HG03520 (cell line): ENCODE measurements around the gene MARCHF9.
A peak's percentile ranks its signal among the peaks of the same experiment; 100 is the strongest.

Experiments used
- ATAC-seq: cut with Tn5 transposase; IDR thresholded peaks from one replicate; pipeline ENCODE4 v1.9.1; 2021; ENCODE audit warnings: mild to moderate bottlenecking, moderate library complexity; ENCODE audit not compliant: unreplicated experiment

Gene MARCHF9

GRCh38 chr12:57753756-57754337 lies 1.1 kb upstream of the MARCHF9 start:
- ATAC-seq: no peak

GRCh38 chr12:57755194-57755453 lies 221 bp downstream of the MARCHF9 start:
- no peak for ATAC-seq

- no peak for ATAC-seq
Observed at GRCh38 chr12:57755454-57756372, 810 bp downstream of the MARCHF9 start.

GRCh38 chr12:57756406-57757341 lies 1.8 kb downstream of the MARCHF9 start:
- peak; percentile 22 for ATAC-seq

- no peak for ATAC-seq
Observed at GRCh38 chr12:57757771-57758170, 2.9 kb downstream of the MARCHF9 start.

GRCh38 chr12:57758552-57759359 lies 3.9 kb downstream of the MARCHF9 start:
- no peak for ATAC-seq

GRCh38 chr12:57759360-57759980 lies 4.6 kb downstream of the MARCHF9 start:
- no peak for ATAC-seq

- ATAC-seq: no peak
Observed at GRCh38 chr12:57760347-57760982, 5.6 kb downstream of the MARCHF9 start.

- no peak for ATAC-seq
Observed at GRCh38 chr12:57761391-57761998, 6.6 kb downstream of the MARCHF9 start.

GRCh38 chr12:57762463-57762862 lies 7.6 kb downstream of the MARCHF9 start:
- ATAC-seq: no peak

- ATAC-seq: no peak
Observed at GRCh38 chr12:57763881-57764661, 9.2 kb downstream of the MARCHF9 start.

GRCh38 chr12:57764662-57765002 lies 9.7 kb downstream of the MARCHF9 start:
- ATAC-seq: no peak

GRCh38 chr12:57765003-57765697 lies 10.2 kb downstream of the MARCHF9 start:
- ATAC-seq: peak; percentile 54

- ATAC-seq: no peak
Observed at GRCh38 chr12:57765698-57766463, 11.0 kb downstream of the MARCHF9 start.

- no peak for ATAC-seq
Observed at GRCh38 chr12:57766464-57767304, 11.8 kb downstream of the MARCHF9 start, which contains the start of gene CYP27B1. CYP27B1 (minus strand) TSS chr12:57767078; CDS start chr12:57767041, 37 bp downstream.

- no peak for ATAC-seq
Observed at GRCh38 chr12:57767305-57767698, 12.4 kb downstream of the MARCHF9 start.
